ENCODE results near the gene CENPF. TPM values are rescaled to one million over a fixed set of nuclear protein-coding genes. Genes with fewer than 3 reads are reported as not detected.

CENPF gene
- total and polyA plus RNA-seq, 9 of the 15 experiments (the other 6 are each of a cell fraction or from before 2014, with no cell fraction given), result 50.6 to 180 (median 98.3) TPM

DNA sequence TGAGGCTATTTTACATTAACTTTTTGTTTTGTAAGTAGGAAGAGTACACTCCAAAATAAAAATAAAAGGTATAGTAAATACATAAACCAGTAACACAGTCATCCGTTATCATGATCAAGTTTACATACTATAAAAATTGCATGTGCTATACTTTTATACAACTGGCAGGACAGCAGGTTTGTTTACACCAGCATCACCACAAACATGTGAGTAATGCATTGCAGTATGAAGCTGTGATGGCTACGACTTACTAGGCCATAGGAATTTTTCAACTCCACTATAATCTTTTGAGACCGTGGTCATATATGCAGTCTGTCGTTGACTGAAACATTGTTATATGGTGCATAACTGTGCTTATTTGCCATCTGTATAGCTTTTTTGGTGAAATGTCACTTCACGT lies 106.2 kb downstream of the CENPF start:
- Histone ChIP-seq H3K4me2 (ENCODE audit: insufficient read depth, low read length) (no peak overlapping the region), H2AFZ (ENCODE audit: low read depth, low read length) (no peak overlapping the region), H3K4me3 (no peak overlapping the region), H3K36me3 (ENCODE audit: control insufficient read depth, insufficient read depth, low read length) (no peaks in the 10 kb centered on the region), H3K9me1 (ENCODE audit: control insufficient read depth, insufficient read depth, low read length) (no peaks in the 10 kb centered on the region), H4K20me1 (replicated peaks; ENCODE audit: control insufficient read depth, insufficient read depth, low read length) (no peaks in the 10 kb centered on the region), H3K9ac (ENCODE audit: insufficient read depth in 1 of 2, low read depth in 2 of 2, low read length in 2 of 2) (no peak overlapping the region), H3K9me3 (replicated peaks; ENCODE audit: control insufficient read depth, insufficient read depth, low read depth, low read length) (no peaks in the 10 kb centered on the region), H3K79me2 (ENCODE audit: control insufficient read depth, insufficient read depth, low read length) (no peaks in the 10 kb centered on the region), H3K4me1 (replicated peaks in 1 of 2; ENCODE audit: control insufficient read depth in 2 of 2, insufficient read depth in 2 of 2, low read length in 2 of 2) (no peaks in the 10 kb centered on the region), H3K27ac (ENCODE audit: extremely low read depth, low read depth, low read length) (no peak overlapping the region), H3K27me3 (ENCODE audit: control insufficient read depth in 2 of 2, insufficient read depth in 2 of 2, low read length in 2 of 2) (no peaks in the 10 kb centered on the region)
- intact Hi-C loops (cut with micrococcal nuclease), result no loop called here
- ChIA-PET POLR2A (no interaction called here), CTCF (ENCODE audit: low intra/inter-chr PET ratio) (no interaction called here)
- in situ Hi-C loops (cut with MboI), result no loop called here
- ATAC-seq (no peak), DNase-seq (ENCODE audit: extremely low read depth in 1 of 4, low spot score in 3 of 4) (no peak), FAIRE-seq (no peak)
- 1% methylated on average over 5 of the region's 5 CpGs for WGBS (ENCODE audit: insufficient coverage, low coverage, missing lambda C conversion rate)
- BruUV-seq (replicated peaks), result no TSS peak
- TF ChIP-seq POLR2AphosphoS5 (IDR thresholded peaks at IDR 0.05; ENCODE audit: control insufficient read depth, insufficient read depth, low read depth, low read length) (no peak), BRF1 (IDR thresholded peaks at IDR 0.05; ENCODE audit: borderline replicate concordance, extremely low read depth, insufficient read length) (no peak), PURB (CRISPR knock-in tag; IDR thresholded peaks at IDR 0.05; ENCODE audit: low read depth) (no peak), DIDO1 (tag; IDR thresholded peaks at IDR 0.05; ENCODE audit: low read depth) (no peak), ZNF76 (CRISPR knock-in tag; IDR thresholded peaks at IDR 0.05; ENCODE audit: borderline replicate concordance) (no peak), ZNF121 (CRISPR knock-in tag; conservative IDR thresholded peaks at IDR 0.05) (no peak), SMAD3 (CRISPR knock-in tag; conservative IDR thresholded peaks at IDR 0.05) (no peak), GATAD2B (IDR thresholded peaks at IDR 0.05; ENCODE audit: borderline replicate concordance) (no peak), ZNF274 (IDR thresholded peaks at IDR 0.05; ENCODE audit: borderline replicate concordance, low read depth, low read length) (no peak), ZNF174 (CRISPR knock-in tag; IDR thresholded peaks at IDR 0.05) (no peak), CBFA2T2 (conservative IDR thresholded peaks at IDR 0.05) (no peak), KAT8 (IDR thresholded peaks at IDR 0.05; ENCODE audit: low read depth) (no peak)
- TF ChIP-seq, protein P1, sequence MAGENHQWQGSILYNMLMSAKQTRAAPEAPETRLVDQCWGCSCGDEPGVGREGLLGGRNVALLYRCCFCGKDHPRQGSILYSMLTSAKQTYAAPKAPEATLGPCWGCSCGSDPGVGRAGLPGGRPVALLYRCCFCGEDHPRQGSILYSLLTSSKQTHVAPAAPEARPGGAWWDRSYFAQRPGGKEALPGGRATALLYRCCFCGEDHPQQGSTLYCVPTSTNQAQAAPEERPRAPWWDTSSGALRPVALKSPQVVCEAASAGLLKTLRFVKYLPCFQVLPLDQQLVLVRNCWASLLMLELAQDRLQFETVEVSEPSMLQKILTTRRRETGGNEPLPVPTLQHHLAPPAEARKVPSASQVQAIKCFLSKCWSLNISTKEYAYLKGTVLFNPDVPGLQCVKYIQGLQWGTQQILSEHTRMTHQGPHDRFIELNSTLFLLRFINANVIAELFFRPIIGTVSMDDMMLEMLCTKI (IDR thresholded peaks at IDR 0.05; ENCODE audit: partially characterized antibody), result no peak
- TF ChIP-seq, protein P2, sequence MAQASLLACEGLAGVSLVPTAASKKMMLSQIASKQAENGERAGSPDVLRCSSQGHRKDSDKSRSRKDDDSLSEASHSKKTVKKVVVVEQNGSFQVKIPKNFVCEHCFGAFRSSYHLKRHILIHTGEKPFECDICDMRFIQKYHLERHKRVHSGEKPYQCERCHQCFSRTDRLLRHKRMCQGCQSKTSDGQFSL (CRISPR knock-in tag; IDR thresholded peaks at IDR 0.05), result no peak
- TF ChIP-seq, protein P2 (tag; IDR thresholded peaks at IDR 0.05), result no peak
- TF ChIP-seq, protein P3, sequence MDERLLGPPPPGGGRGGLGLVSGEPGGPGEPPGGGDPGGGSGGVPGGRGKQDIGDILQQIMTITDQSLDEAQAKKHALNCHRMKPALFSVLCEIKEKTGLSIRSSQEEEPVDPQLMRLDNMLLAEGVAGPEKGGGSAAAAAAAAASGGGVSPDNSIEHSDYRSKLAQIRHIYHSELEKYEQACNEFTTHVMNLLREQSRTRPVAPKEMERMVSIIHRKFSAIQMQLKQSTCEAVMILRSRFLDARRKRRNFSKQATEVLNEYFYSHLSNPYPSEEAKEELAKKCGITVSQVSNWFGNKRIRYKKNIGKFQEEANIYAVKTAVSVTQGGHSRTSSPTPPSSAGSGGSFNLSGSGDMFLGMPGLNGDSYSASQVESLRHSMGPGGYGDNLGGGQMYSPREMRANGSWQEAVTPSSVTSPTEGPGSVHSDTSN (CRISPR knock-in tag; IDR thresholded peaks at IDR 0.05; ENCODE audit: low read depth), result no peak
- TF ChIP-seq, protein P3 (tag; conservative IDR thresholded peaks at IDR 0.05; ENCODE audit: low read depth), result no peak
- TF ChIP-seq, protein P4, sequence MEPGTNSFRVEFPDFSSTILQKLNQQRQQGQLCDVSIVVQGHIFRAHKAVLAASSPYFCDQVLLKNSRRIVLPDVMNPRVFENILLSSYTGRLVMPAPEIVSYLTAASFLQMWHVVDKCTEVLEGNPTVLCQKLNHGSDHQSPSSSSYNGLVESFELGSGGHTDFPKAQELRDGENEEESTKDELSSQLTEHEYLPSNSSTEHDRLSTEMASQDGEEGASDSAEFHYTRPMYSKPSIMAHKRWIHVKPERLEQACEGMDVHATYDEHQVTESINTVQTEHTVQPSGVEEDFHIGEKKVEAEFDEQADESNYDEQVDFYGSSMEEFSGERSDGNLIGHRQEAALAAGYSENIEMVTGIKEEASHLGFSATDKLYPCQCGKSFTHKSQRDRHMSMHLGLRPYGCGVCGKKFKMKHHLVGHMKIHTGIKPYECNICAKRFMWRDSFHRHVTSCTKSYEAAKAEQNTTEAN (CRISPR knock-in tag; IDR thresholded peaks at IDR 0.05), result no peak
